Measurements from ENCODE around the gene STK24.
"Not testable (repeated sequence)": the region's sequence is repeated elsewhere in the genome, so short reads cannot be mapped to it uniquely, and the experiment has no call there.

The STK24 gene

GRCh38 chr13:98591721-98592361, 14.9 kb upstream of the STK24 start:
- DNase-seq (ENCODE audit: low read depth, low spot score) = no peak
- TF ChIP-seq CTCF (IDR thresholded peaks at IDR 0.05; ENCODE audit: low read depth, low read length) = no peak
- no peak overlapping the region for H3K4me3 ChIP-seq (ENCODE audit: low read depth, low read length)
- in situ Hi-C loops (cut with HindIII; ENCODE audit: low sequenced_read_pairs) = no loop called here

- H3K4me3 ChIP-seq (ENCODE audit: low read depth, low read length); in situ Hi-C loops (cut with HindIII; ENCODE audit: low sequenced_read_pairs); DNase-seq (ENCODE audit: low read depth, low spot score): not testable (repeated sequence)
These were observed 13.6 kb upstream of the STK24 start for GRCh38 chr13:98590471-98590870.

GRCh38 chr13:98589516-98589915, 12.6 kb upstream of the STK24 start:
- H3K4me3 ChIP-seq (ENCODE audit: low read depth, low read length); DNase-seq (ENCODE audit: low read depth, low spot score); in situ Hi-C loops (cut with HindIII; ENCODE audit: low sequenced_read_pairs): not testable (repeated sequence)

GRCh38 chr13:98586400-98587345, 9.8 kb upstream of the STK24 start:
- no peak for TF ChIP-seq CTCF (IDR thresholded peaks at IDR 0.05; ENCODE audit: low read depth, low read length)
- in situ Hi-C loops (cut with HindIII; ENCODE audit: low sequenced_read_pairs) = no loop called here
- no peak overlapping the region for H3K4me3 ChIP-seq (ENCODE audit: low read depth, low read length)
- no peak for DNase-seq (ENCODE audit: low read depth, low spot score)

GRCh38 chr13:98585946-98586345, 9.0 kb upstream of the STK24 start:
- no peak for DNase-seq (ENCODE audit: low read depth, low spot score)
- no peak overlapping the region for H3K4me3 ChIP-seq (ENCODE audit: low read depth, low read length)
- in situ Hi-C loops (cut with HindIII; ENCODE audit: low sequenced_read_pairs) = no loop called here
- TF ChIP-seq CTCF (IDR thresholded peaks at IDR 0.05; ENCODE audit: low read depth, low read length) = no peak

GRCh38 chr13:98585398-98585754, 8.5 kb upstream of the STK24 start:
- in situ Hi-C loops (cut with HindIII; ENCODE audit: low sequenced_read_pairs) = no loop called here
- no peak for TF ChIP-seq CTCF (IDR thresholded peaks at IDR 0.05; ENCODE audit: low read depth, low read length)
- no peak overlapping the region for H3K4me3 ChIP-seq (ENCODE audit: low read depth, low read length)
- DNase-seq (ENCODE audit: low read depth, low spot score) = no peak

GRCh38 chr13:98584668-98585397, 7.9 kb upstream of the STK24 start:
- in situ Hi-C loops (cut with HindIII; ENCODE audit: low sequenced_read_pairs) = no loop called here
- no peak for DNase-seq (ENCODE audit: low read depth, low spot score)
- no peak overlapping the region for H3K4me3 ChIP-seq (ENCODE audit: low read depth, low read length)
- TF ChIP-seq CTCF (IDR thresholded peaks at IDR 0.05; ENCODE audit: low read depth, low read length) = no peak
